H1 (cell line): ENCODE measurements around the gene PCTP.

Experiments used
- BACH1 ChIP-seq: IDR thresholded peaks from 2 replicates; pipeline ENCODE4 v1.6.1; 2012; ENCODE audit warnings: low read length, improper control_type of control experiment
- CTCF ChIP-seq, 3 experiments: IDR thresholded peaks; 1 replicate in 2 of 3; 2 replicates in 1 of 3; pipeline versions ENCODE4 v1.5.1 to v1.6.1; 2011; ENCODE audit warnings: low read length in 3 of 3, mild to moderate bottlenecking in 3 of 3, inconsistent platforms in 2 of 3, low read depth in 1 of 3, moderate library complexity in 1 of 3; ENCODE audit not compliant: insufficient read depth in 1 of 3; ENCODE audit errors: control extremely low read depth in 1 of 3
- MAFK ChIP-seq: IDR thresholded peaks from 2 replicates; pipeline ENCODE4 v1.6.1; 2012; ENCODE audit warnings: low read depth, mild to moderate bottlenecking, improper control_type of control experiment, low read length
- MAX ChIP-seq: IDR thresholded peaks from 2 replicates; pipeline ENCODE4 v1.6.1; 2012; ENCODE audit warnings: inconsistent platforms
- POU5F1 ChIP-seq: IDR thresholded peaks from 2 replicates; pipeline ENCODE4 v1.6.1; 2011; ENCODE audit warnings: low read depth, mild to moderate bottlenecking, low read length, moderate library complexity
- SIN3A ChIP-seq, 2 experiments: IDR thresholded peaks in 1 of 2; conservative IDR thresholded peaks in 1 of 2; 2 replicates each; pipeline ENCODE4 v1.6.1; 2011 to 2012; ENCODE audit warnings: low read length in 2 of 2, improper control_type of control experiment in 1 of 2, low read depth in 1 of 2, mild to moderate bottlenecking in 1 of 2
- TCF12 ChIP-seq: IDR thresholded peaks from 2 replicates; pipeline ENCODE4 v1.6.1; 2011; ENCODE audit warnings: low read depth, mild to moderate bottlenecking, low read length

GRCh38 chr17:55783684-55784245 lies 32.9 kb downstream of the PCTP start:
- TF ChIP-seq TCF12 (no peak), MAX (no peak), MAFK (no peak), SIN3A (conservative IDR thresholded peaks at IDR 0.05 in 1 of 2, IDR thresholded peaks at IDR 0.05 in 1 of 2; ENCODE audit: low read depth in 1 of 2, low read length in 2 of 2) (no peak), BACH1 (no peak), CTCF (IDR thresholded peaks at IDR 0.05; ENCODE audit: control extremely low read depth in 1 of 3, insufficient read depth in 1 of 3, low read depth in 1 of 3, low read length in 3 of 3) (no peak), POU5F1 (no peak)
